Measurements from ENCODE around the gene FANK1.

- TF ChIP-seq CTCF (IDR thresholded peaks at IDR 0.05) (no peak), CEBPB (IDR thresholded peaks at IDR 0.05) (no peak), POLR2A (IDR thresholded peaks at IDR 0.05; ENCODE audit: low read length) (no peak), PBX3 (IDR thresholded peaks at IDR 0.05) (no peak), ESRRA (IDR thresholded peaks at IDR 0.05; ENCODE audit: borderline replicate concordance, low read length) (no peak), REST (IDR thresholded peaks at IDR 0.05) (no peak), RAD21 (conservative IDR thresholded peaks at IDR 0.05 in 1 of 2, IDR thresholded peaks at IDR 0.05 in 1 of 2) (no peak)
These were observed 95.0 kb downstream of the FANK1 start for GRCh38 chr10:125991392-125991791.
